ENCODE results near the gene CCL22. TPM values are rescaled to one million over a fixed set of nuclear protein-coding genes. Genes with fewer than 3 reads are reported as not detected.

CCL22 gene
- total and polyA plus RNA-seq, 2 experiments from 2014 or later: 0.19 TPM; not detected in 1

DNA sequence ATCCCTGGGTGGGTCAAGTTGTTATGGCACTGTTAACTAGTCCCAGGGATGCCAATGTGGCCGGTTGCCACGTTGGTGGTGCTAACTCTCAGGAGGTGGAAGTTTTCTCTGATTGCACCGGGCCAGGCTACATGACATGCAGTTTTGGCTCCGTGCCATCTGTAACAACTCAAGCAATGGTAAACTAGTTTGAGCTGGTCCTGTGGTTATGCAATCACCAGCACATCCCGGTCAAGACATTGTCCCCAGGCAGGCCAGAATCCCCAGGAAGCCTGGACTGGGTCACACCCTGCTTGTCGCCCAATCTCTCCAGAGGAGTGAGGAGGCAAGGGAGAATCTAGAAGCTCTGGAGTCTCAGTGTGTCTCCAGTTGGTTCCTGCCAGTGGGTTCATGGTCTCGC lies 35.9 kb downstream of the CCL22 start:
- Mint-ChIP-seq H3K27me3 (ENCODE audit: insufficient read depth, low read depth, poor library complexity) (peaks cover 5% of the 10 kb centered on the region), H3K36me3 (ENCODE audit: low read depth) (no peaks in the 10 kb centered on the region), H3K4me1 (no peaks in the 10 kb centered on the region), H3K9me3 (peaks cover 3% of the 10 kb centered on the region; the same call in 1 of the 3 replicates), H3K27ac (no peak overlapping the region), H3K4me3 (no peak overlapping the region)
- H3K36me3 ChIP-seq (ENCODE audit: insufficient read depth): no peaks in the 10 kb centered on the region
- H3K9me2 ChIP-seq (ENCODE audit: insufficient read depth): no peaks in the 10 kb centered on the region
- TF ChIP-seq POLR2AphosphoS5 (IDR thresholded peaks at IDR 0.05; ENCODE audit: low read depth) (no peak), EZH2 (IDR thresholded peaks at IDR 0.05; ENCODE audit: low read depth, unreplicated experiment) (no peak), STAT1 (IDR thresholded peaks at IDR 0.05; ENCODE audit: unreplicated experiment) (no peak), REST (IDR thresholded peaks at IDR 0.05; ENCODE audit: unreplicated experiment) (no peak), ETS1 (IDR thresholded peaks at IDR 0.05) (no peak), ZNF114 (CRISPR knock-in tag; IDR thresholded peaks at IDR 0.05) (no peak), NANOG (IDR thresholded peaks at IDR 0.05; ENCODE audit: borderline replicate concordance) (no peak), JUNB (IDR thresholded peaks at IDR 0.05; ENCODE audit: unreplicated experiment) (no peak), CREB1 (CRISPR knock-in tag; IDR thresholded peaks at IDR 0.05; ENCODE audit: low read depth) (no peak), EZH2phosphoT487 (IDR thresholded peaks at IDR 0.05; ENCODE audit: unreplicated experiment) (no peak), ZNF331 (CRISPR knock-in tag; IDR thresholded peaks at IDR 0.05; ENCODE audit: low read depth) (no peak)
- H2AFZ ChIP-seq: no peak overlapping the region
- no peaks in the 10 kb centered on the region for H3K4me1 ChIP-seq (ENCODE audit: insufficient read depth)
- no peak overlapping the region for H3K4me3 ChIP-seq
- no peak overlapping the region for H3K4me2 ChIP-seq
- H3K27ac ChIP-seq (ENCODE audit: low read depth): no peak overlapping the region
- no peaks in the 10 kb centered on the region for H3K79me2 ChIP-seq (replicated peaks; ENCODE audit: insufficient read depth)
- H4K20me1 ChIP-seq (replicated peaks; ENCODE audit: insufficient read depth): no peaks in the 10 kb centered on the region
- ATAC-seq (no peak), DNase-seq (ENCODE audit: low spot score) (no peak)
- H3F3A ChIP-seq (replicated peaks; ENCODE audit: low read depth): no peaks in the 10 kb centered on the region
- H3K27me3 ChIP-seq (ENCODE audit: insufficient read depth): no peaks in the 10 kb centered on the region

DNA sequence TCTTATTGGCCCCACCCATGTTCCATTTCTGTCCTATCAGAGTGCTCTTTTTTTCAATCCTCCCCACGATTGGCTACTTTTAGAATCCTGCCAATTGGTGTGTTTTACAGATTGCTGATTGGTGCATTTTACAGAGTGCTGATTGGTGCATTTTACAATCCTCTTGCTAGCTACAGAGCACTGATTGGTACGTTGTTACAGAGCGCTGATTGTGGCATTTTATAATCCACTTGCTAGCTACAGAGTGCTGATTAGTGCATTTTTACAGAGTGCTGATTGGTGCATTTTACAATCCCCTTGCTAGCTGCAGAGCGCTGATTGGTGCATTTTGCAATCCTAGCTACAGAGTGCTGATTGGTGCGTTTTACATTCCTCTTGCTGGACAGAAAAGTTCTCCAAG lies 36.4 kb downstream of the CCL22 start:
- H3K9me2 ChIP-seq (ENCODE audit: insufficient read depth): no peaks in the 10 kb centered on the region
- no peak for TF ChIP-seq STAT1 (IDR thresholded peaks at IDR 0.05; ENCODE audit: unreplicated experiment)
- TF ChIP-seq, protein P1, sequence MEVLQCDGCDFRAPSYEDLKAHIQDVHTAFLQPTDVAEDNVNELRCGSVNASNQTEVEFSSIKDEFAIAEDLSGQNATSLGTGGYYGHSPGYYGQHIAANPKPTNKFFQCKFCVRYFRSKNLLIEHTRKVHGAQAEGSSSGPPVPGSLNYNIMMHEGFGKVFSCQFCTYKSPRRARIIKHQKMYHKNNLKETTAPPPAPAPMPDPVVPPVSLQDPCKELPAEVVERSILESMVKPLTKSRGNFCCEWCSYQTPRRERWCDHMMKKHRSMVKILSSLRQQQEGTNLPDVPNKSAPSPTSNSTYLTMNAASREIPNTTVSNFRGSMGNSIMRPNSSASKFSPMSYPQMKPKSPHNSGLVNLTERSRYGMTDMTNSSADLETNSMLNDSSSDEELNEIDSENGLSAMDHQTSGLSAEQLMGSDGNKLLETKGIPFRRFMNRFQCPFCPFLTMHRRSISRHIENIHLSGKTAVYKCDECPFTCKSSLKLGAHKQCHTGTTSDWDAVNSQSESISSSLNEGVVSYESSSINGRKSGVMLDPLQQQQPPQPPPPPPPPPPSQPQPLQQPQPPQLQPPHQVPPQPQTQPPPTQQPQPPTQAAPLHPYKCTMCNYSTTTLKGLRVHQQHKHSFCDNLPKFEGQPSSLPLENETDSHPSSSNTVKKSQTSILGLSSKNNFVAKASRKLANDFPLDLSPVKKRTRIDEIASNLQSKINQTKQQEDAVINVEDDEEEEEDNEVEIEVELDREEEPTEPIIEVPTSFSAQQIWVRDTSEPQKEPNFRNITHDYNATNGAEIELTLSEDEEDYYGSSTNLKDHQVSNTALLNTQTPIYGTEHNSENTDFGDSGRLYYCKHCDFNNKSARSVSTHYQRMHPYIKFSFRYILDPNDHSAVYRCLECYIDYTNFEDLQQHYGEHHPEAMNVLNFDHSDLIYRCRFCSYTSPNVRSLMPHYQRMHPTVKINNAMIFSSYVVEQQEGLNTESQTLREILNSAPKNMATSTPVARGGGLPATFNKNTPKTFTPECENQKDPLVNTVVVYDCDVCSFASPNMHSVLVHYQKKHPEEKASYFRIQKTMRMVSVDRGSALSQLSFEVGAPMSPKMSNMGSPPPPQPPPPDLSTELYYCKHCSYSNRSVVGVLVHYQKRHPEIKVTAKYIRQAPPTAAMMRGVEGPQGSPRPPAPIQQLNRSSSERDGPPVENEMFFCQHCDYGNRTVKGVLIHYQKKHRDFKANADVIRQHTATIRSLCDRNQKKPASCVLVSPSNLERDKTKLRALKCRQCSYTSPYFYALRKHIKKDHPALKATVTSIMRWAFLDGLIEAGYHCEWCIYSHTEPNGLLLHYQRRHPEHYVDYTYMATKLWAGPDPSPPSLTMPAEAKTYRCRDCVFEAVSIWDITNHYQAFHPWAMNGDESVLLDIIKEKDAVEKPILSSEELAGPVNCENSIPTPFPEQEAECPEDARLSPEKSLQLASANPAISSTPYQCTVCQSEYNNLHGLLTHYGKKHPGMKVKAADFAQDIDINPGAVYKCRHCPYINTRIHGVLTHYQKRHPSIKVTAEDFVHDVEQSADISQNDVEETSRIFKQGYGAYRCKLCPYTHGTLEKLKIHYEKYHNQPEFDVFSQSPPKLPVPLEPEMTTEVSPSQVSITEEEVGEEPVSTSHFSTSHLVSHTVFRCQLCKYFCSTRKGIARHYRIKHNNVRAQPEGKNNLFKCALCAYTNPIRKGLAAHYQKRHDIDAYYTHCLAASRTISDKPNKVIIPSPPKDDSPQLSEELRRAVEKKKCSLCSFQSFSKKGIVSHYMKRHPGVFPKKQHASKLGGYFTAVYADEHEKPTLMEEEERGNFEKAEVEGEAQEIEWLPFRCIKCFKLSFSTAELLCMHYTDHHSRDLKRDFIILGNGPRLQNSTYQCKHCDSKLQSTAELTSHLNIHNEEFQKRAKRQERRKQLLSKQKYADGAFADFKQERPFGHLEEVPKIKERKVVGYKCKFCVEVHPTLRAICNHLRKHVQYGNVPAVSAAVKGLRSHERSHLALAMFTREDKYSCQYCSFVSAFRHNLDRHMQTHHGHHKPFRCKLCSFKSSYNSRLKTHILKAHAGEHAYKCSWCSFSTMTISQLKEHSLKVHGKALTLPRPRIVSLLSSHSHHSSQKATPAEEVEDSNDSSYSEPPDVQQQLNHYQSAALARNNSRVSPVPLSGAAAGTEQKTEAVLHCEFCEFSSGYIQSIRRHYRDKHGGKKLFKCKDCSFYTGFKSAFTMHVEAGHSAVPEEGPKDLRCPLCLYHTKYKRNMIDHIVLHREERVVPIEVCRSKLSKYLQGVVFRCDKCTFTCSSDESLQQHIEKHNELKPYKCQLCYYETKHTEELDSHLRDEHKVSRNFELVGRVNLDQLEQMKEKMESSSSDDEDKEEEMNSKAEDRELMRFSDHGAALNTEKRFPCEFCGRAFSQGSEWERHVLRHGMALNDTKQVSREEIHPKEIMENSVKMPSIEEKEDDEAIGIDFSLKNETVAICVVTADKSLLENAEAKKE (CRISPR knock-in tag; IDR thresholded peaks at IDR 0.05): no peak

More for the DNA sequence above, 36.4 kb downstream of the CCL22 start:
- no peaks in the 10 kb centered on the region for H3K4me1 Mint-ChIP-seq
- H2AFZ ChIP-seq: no peak overlapping the region
- H3K27ac Mint-ChIP-seq: no peak overlapping the region
- no peak overlapping the region for H3K4me3 ChIP-seq
- DNase-seq (ENCODE audit: low spot score) (no peak), ATAC-seq (no peak)
- no peaks in the 10 kb centered on the region for H3K36me3 ChIP-seq (ENCODE audit: insufficient read depth)
- H3K4me3 Mint-ChIP-seq: no peak overlapping the region
- no peaks in the 10 kb centered on the region for H3K27me3 ChIP-seq (ENCODE audit: insufficient read depth)
- H3K36me3 Mint-ChIP-seq (ENCODE audit: low read depth): no peaks in the 10 kb centered on the region
- peaks cover 5% of the 10 kb centered on the region for H3K27me3 Mint-ChIP-seq (ENCODE audit: insufficient read depth, low read depth, poor library complexity)
- no peak overlapping the region for H3K4me2 ChIP-seq
- no peak overlapping the region for H3K27ac ChIP-seq (ENCODE audit: low read depth)
- H4K20me1 ChIP-seq (replicated peaks; ENCODE audit: insufficient read depth): no peaks in the 10 kb centered on the region
- H3K9me3 Mint-ChIP-seq: peaks cover 3% of the 10 kb centered on the region; the same call in 1 of the 3 replicates
- no peaks in the 10 kb centered on the region for H3K4me1 ChIP-seq (ENCODE audit: insufficient read depth)
- H3F3A ChIP-seq (replicated peaks; ENCODE audit: low read depth): no peaks in the 10 kb centered on the region
- H3K79me2 ChIP-seq (replicated peaks; ENCODE audit: insufficient read depth): no peaks in the 10 kb centered on the region

Measured in GM23338 (cell line).